ENCODE data around the gene KIF13A. TPM values are rescaled to one million over a fixed set of nuclear protein-coding genes. Genes with fewer than 3 reads are reported as not detected.

Gene KIF13A
- total and polyA plus RNA-seq, 12 donors, result 17.4 to 91.6 (median 52.3) TPM

DNA sequence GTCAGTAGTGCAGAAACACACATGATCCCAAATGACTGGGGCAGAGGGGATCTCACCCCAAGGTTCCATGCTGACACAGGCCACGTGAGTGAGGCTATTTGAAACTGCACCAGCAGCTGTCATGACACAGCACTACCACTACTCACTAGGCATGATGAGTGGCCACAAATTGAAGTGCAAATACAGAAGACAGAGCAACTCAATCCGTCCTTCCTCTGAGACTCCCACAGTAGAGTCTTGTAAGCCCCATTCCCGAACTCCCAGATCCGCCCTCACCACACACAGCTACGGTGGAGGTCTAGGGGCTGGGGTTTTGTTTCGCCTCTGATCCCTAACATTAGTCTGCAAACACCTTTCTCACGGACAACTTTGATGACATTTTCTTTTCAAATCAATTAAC is 167.4 kb downstream of the KIF13A start:
- Histone ChIP-seq H3K36me3 (replicated peaks in 1 of 2) (peaks cover 0 to 16% of the 10 kb centered on the region in 2 donors), H3K27ac (no peak overlapping the region), H3K27me3 (no peaks in the 10 kb centered on the region), H3K9me3 (replicated peaks in 1 of 3) (no peaks in the 10 kb centered on the region), H3K4me1 (replicated peaks in 1 of 2) (no peaks in the 10 kb centered on the region), H3K4me3 (no peak overlapping the region)
- intact Hi-C loops (cut with DNase I), result loop anchor here (10.0 kb wide), 2 partner anchors 175 to 305 kb away; partner anchors contain the start of gene NHLRC1 (in 2 of the 2)
- 90 to 95% (median 91%) methylated on average over 6 to 7 of the region's 7 CpGs for WGBS, 4 donors
- DNase-seq, result no peak
- TF ChIP-seq, protein P1, sequence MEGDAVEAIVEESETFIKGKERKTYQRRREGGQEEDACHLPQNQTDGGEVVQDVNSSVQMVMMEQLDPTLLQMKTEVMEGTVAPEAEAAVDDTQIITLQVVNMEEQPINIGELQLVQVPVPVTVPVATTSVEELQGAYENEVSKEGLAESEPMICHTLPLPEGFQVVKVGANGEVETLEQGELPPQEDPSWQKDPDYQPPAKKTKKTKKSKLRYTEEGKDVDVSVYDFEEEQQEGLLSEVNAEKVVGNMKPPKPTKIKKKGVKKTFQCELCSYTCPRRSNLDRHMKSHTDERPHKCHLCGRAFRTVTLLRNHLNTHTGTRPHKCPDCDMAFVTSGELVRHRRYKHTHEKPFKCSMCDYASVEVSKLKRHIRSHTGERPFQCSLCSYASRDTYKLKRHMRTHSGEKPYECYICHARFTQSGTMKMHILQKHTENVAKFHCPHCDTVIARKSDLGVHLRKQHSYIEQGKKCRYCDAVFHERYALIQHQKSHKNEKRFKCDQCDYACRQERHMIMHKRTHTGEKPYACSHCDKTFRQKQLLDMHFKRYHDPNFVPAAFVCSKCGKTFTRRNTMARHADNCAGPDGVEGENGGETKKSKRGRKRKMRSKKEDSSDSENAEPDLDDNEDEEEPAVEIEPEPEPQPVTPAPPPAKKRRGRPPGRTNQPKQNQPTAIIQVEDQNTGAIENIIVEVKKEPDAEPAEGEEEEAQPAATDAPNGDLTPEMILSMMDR (IDR thresholded peaks at IDR 0.05), result no peak
- no peak for TF ChIP-seq POLR2A (IDR thresholded peaks at IDR 0.05)

DNA sequence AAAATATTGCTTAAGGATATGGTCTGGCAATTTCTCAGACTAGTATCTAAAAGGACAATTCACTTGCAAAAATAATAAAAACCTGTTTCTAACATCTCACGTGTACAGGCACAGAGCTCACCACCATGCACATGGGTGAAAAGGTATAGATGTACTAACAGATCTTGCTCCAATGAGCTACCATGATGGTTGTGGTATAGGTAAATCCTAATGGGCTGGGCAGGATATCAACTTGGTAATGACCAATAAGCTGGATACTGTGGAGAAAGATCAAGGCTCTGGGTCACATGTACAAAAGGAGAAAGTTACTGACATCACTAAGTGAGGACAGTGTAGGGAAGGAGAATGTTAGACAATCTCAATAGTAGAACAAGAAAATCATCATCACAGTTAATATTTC is 169.7 kb downstream of the KIF13A start:
- no peak for DNase-seq
- H3K4me3 ChIP-seq, result no peak overlapping the region
- TF ChIP-seq, protein P1 (IDR thresholded peaks at IDR 0.05), result no peak
- TF ChIP-seq POLR2A (IDR thresholded peaks at IDR 0.05), result no peak
- peaks cover 0 to 5% of the 10 kb centered on the region in 2 donors for H3K36me3 ChIP-seq (replicated peaks in 1 of 2)
- H3K4me1 ChIP-seq (replicated peaks in 1 of 2), result no peaks in the 10 kb centered on the region
- H3K27me3 ChIP-seq, result no peaks in the 10 kb centered on the region
- 75 to 100% (median 85%) methylated on average over 1 of the region's 1 CpG for WGBS, 4 donors
- no peak overlapping the region for H3K27ac ChIP-seq
- intact Hi-C loops (cut with DNase I), result no loop called here
- no peaks in the 10 kb centered on the region for H3K9me3 ChIP-seq (replicated peaks in 1 of 3)

DNA sequence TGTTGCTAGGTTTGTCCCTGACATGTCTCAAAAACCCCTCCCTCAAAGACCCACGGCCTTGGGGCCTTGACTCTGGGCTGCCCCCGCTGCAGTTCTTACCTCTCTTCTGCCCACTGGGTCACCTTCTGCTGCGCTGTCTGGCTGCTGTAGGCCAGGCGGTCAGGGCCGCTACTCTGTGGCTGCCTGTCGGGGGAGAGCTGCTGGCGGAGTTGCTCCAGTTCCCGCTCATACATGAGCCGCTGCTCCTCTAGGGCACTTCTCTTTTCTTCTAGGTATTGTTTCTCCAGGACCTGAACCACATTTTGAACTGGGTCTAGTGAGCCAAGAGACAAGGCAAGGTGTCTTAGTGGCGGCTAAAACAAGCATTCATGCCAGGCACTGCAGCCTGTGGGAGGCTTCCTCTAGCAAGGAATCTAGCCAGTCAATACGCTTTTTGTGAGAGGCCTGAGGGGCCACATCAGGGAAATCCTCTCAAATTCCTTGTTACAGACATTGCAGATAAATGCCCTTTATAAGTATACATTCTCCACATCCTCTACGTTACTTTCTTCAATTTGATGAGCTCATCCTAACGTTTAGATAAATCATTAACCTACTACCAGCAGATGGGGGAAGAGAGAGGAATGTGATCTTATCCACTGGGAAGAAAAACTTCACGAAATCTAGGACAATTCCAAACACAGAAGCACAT is 170.4 kb downstream of the KIF13A start:
- no peak for DNase-seq
- H3K36me3 ChIP-seq (replicated peaks in 1 of 2), result peaks cover 0 to 5% of the 10 kb centered on the region in 2 donors
- no peaks in the 10 kb centered on the region for H3K27me3 ChIP-seq
- intact Hi-C loops (cut with DNase I), result no loop called here
- 71 to 86% (median 85%) methylated on average over 7 to 14 of the region's 14 CpGs for WGBS, 4 donors
- no peak overlapping the region for H3K4me3 ChIP-seq
- H3K4me1 ChIP-seq (replicated peaks in 1 of 2), result no peaks in the 10 kb centered on the region
- TF ChIP-seq, protein P1 (IDR thresholded peaks at IDR 0.05), result peak in 1 of 6 experiments; percentile 9
- TF ChIP-seq POLR2A (IDR thresholded peaks at IDR 0.05), result no peak
- no peaks in the 10 kb centered on the region for H3K9me3 ChIP-seq (replicated peaks in 1 of 3)
- H3K27ac ChIP-seq, result no peak overlapping the region

DNA sequence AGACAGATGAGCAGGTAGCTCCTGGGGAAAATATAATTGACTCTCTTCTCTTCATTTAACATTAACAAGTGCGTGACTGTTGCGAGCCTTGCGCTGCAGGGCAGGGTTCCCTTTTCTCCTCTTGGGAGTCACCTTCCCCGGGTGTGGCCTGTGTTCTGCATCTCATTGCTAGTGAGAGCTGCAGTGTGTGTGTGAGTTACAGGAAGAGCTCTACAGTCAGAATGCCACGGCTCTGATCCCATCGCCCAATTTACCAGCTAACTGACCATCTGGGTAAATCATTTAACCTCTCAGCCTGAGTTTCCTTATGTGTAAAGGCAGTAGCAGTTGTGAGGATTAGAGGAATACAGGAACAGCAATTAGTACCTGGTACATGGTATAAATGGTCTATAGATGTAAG is 173.9 kb downstream of the KIF13A start:
- no peaks in the 10 kb centered on the region for H3K27me3 ChIP-seq
- H3K36me3 ChIP-seq (replicated peaks in 1 of 2), result peaks cover 0 to 6% of the 10 kb centered on the region in 2 donors
- no peak overlapping the region for H3K27ac ChIP-seq
- TF ChIP-seq, protein P1 (IDR thresholded peaks at IDR 0.05), result no peak
- 94 to 99% (median 97%) methylated on average over 6 of the region's 6 CpGs for WGBS, 4 donors
- DNase-seq, result no peak
- no peaks in the 10 kb centered on the region for H3K4me1 ChIP-seq (replicated peaks in 1 of 2)
- no peaks in the 10 kb centered on the region for H3K9me3 ChIP-seq (replicated peaks in 1 of 3)
- intact Hi-C loops (cut with DNase I), result no loop called here
- H3K4me3 ChIP-seq, result no peak overlapping the region
